ENCODE measurements around the gene USPL1.
A peak's percentile ranks its signal among the peaks of the same experiment; 100 is the strongest.

Gene USPL1

GRCh38 chr13:30697177-30697953 is 79.6 kb downstream of the USPL1 start:
- no peak for DNase-seq (ENCODE audit: low spot score)

- no peak for DNase-seq (ENCODE audit: low spot score)
Observed at GRCh38 chr13:30697996-30698401, 80.3 kb downstream of the USPL1 start.

GRCh38 chr13:30698488-30699005 is 80.8 kb downstream of the USPL1 start:
- no peak for DNase-seq (ENCODE audit: low spot score)

GRCh38 chr13:30700364-30700763 is 82.6 kb downstream of the USPL1 start:
- no peak for DNase-seq (ENCODE audit: low spot score)

GRCh38 chr13:30702006-30702405 is 84.3 kb downstream of the USPL1 start:
- no peak for DNase-seq (ENCODE audit: low spot score)

GRCh38 chr13:30704596-30704995 is 86.9 kb downstream of the USPL1 start:
- no peak for DNase-seq (ENCODE audit: low spot score)

- DNase-seq (ENCODE audit: low spot score), result peak; percentile 22
Observed at GRCh38 chr13:30705680-30706079, 88.0 kb downstream of the USPL1 start.

- DNase-seq (ENCODE audit: low spot score), result no peak
Observed at GRCh38 chr13:30708541-30708940, 90.8 kb downstream of the USPL1 start.
